LNCAP (cell line): ENCODE measurements around the gene MCF2L2.

ENCODE experiments used
- CTCF ChIP-seq: fragments of 450-650 bp; IDR thresholded peaks from 2 replicates; pipeline ENCODE4 v1.5.1; 2017; ENCODE audit warnings: mild to moderate bottlenecking

Gene MCF2L2

GRCh38 chr3:183313351-183313750 lies 115.1 kb downstream of the MCF2L2 start:
- no peak for TF ChIP-seq CTCF

GRCh38 chr3:183312433-183312832 lies 116.0 kb downstream of the MCF2L2 start:
- no peak for TF ChIP-seq CTCF

GRCh38 chr3:183310936-183311335 lies 117.5 kb downstream of the MCF2L2 start:
- TF ChIP-seq CTCF, result no peak

GRCh38 chr3:183309276-183309675 lies 119.1 kb downstream of the MCF2L2 start:
- TF ChIP-seq CTCF, result no peak

GRCh38 chr3:183308751-183309150 lies 119.7 kb downstream of the MCF2L2 start:
- no peak for TF ChIP-seq CTCF

GRCh38 chr3:183307749-183308148 lies 120.7 kb downstream of the MCF2L2 start:
- no peak for TF ChIP-seq CTCF

- TF ChIP-seq CTCF, result no peak
These were observed 121.4 kb downstream of the MCF2L2 start for GRCh38 chr3:183306798-183307671.

- TF ChIP-seq CTCF, result no peak
These were observed 124.7 kb downstream of the MCF2L2 start for GRCh38 chr3:183303690-183304089.
